B cell (primary cell): ENCODE measurements around the gene TPK1. TPM values are rescaled to one million over a fixed set of nuclear protein-coding genes. Genes with fewer than 3 reads are reported as not detected.
A peak's percentile ranks its signal among the peaks of the same experiment; 100 is the strongest.

Experiments used
- ATAC-seq: fragments of 200-7000 bp; cut with Tn5 transposase; one replicate; pipeline ENCODE4 v1.10.0; 2021; ENCODE audit warnings: low read depth, mild to moderate bottlenecking, moderate number of reproducible peaks, moderate library complexity
- CTCF ChIA-PET: fragments of 350-600 bp; sonication (Branson Sonifier 250); formaldehyde crosslinking; loops from one replicate; lab custom pipeline; 2021; ENCODE audit warnings: antibody characterized with exemption, inconsistent platforms; lab: Charles Lee
- POLR2A ChIA-PET: fragments of 350-600 bp; sonication (Branson Sonifier 250); formaldehyde crosslinking; loops from one replicate; lab custom pipeline; 2021; ENCODE audit warnings: antibody characterized with exemption; lab: Charles Lee
- DNase-seq: peaks from one replicate; pipeline ENCODE4 v3.0.0; 2013
- H2AFZ ChIP-seq: 2 replicates; pipeline ENCODE4 v1.6.1; 2012; ENCODE audit warnings: mild to moderate bottlenecking, low read depth, low read length; ENCODE audit not compliant: insufficient read depth, poor library complexity, severe bottlenecking
- H3K27ac ChIP-seq, 2 donors: 1 replicate in 1 of 2; 2 replicates in 1 of 2; pipeline ENCODE4 v1.5.1; 2012 to 2013; ENCODE audit warnings: low read length in 2 of 2, mild to moderate bottlenecking in 2 of 2, moderate library complexity in 1 of 2
- H3K27me3 ChIP-seq, 4 experiments: fragments of 200-600 bp in 1 of 4; sonication (generic) in 1 of 4; replicated peaks in 1 of 4; 1 replicate in 2 of 4; 2 replicates in 2 of 4; pipeline versions ENCODE4 v1.6.1 to v1.7.0; 2013 to 2016; ENCODE audit warnings: low read length in 3 of 4, mild to moderate bottlenecking in 2 of 4, mixed read lengths in 1 of 4, moderate library complexity in 1 of 4; ENCODE audit not compliant: insufficient read depth in 4 of 4, control insufficient read depth in 3 of 4; ENCODE audit errors: control extremely low read depth in 1 of 4
- H3K36me3 ChIP-seq, 2 experiments: replicated peaks in 1 of 2; 1 replicate in 1 of 2; 2 replicates in 1 of 2; pipeline versions ENCODE4 v1.6.1 to v1.7.1; 2013; ENCODE audit warnings: low read length in 1 of 2; ENCODE audit not compliant: insufficient read depth in 2 of 2, control insufficient read depth in 1 of 2; ENCODE audit errors: control extremely low read depth in 1 of 2, extremely low read depth in 1 of 2
- H3K4me1 ChIP-seq, 2 donors: fragments of 200-600 bp in 1 of 2; sonication (generic) in 1 of 2; 1 replicate in 1 of 2; 2 replicates in 1 of 2; pipeline versions ENCODE4 v1.5.1 to v1.6.1; 2013 to 2017; ENCODE audit warnings: low read length in 2 of 2; ENCODE audit not compliant: control insufficient read depth in 2 of 2, insufficient read depth in 2 of 2
- H3K4me2 ChIP-seq: replicated peaks from 2 replicates; pipeline ENCODE3; 2012; ENCODE audit warnings: mild to moderate bottlenecking, low read depth, low read length; ENCODE audit not compliant: poor library complexity, severe bottlenecking
- H3K4me3 ChIP-seq, 5 experiments: fragments of 200-600 bp in 1 of 5; sonication (generic) in 1 of 5; 1 replicate in 3 of 5; 2 replicates in 2 of 5; pipeline versions ENCODE4 v1.5.1 to v1.7.0; 2011 to 2016; ENCODE audit warnings: low read length in 4 of 5, mild to moderate bottlenecking in 4 of 5, low read depth in 2 of 5, control low read depth in 1 of 5, moderate library complexity in 1 of 5; ENCODE audit not compliant: insufficient read depth in 1 of 5; ENCODE audit errors: control extremely low read depth in 1 of 5, extremely low read depth in 1 of 5
- H3K79me2 ChIP-seq: fragments of 200-600 bp; sonication (generic); one replicate; pipeline ENCODE4 v1.6.0; 2016; ENCODE audit warnings: low read length; ENCODE audit not compliant: control insufficient read depth, insufficient read depth
- H3K9ac ChIP-seq: fragments of 200-600 bp; sonication (generic); 2 replicates; pipeline ENCODE4 v1.6.1; 2017; ENCODE audit warnings: mild to moderate bottlenecking, low read length, moderate library complexity
- H3K9me3 ChIP-seq, 3 donors: one replicate each; pipeline versions ENCODE4 v1.6.1 to v1.7.1; 2013; ENCODE audit warnings: low read length in 2 of 3; ENCODE audit not compliant: control insufficient read depth in 2 of 3, insufficient read depth in 1 of 3; ENCODE audit errors: control extremely low read depth in 1 of 3
- H4K20me1 ChIP-seq: 2 replicates; pipeline ENCODE4 v1.6.0; 2012; ENCODE audit warnings: mild to moderate bottlenecking, low read length; ENCODE audit not compliant: insufficient read depth, control insufficient read depth, poor library complexity, severe bottlenecking
- H3K27ac Mint-ChIP-seq: one replicate; pipeline ENCODE4 v1.8.0; 2021; ENCODE audit warnings: mixed read lengths
- H3K27me3 Mint-ChIP-seq: one replicate; pipeline ENCODE4 v1.8.0; 2021; ENCODE audit warnings: mixed read lengths
- H3K4me1 Mint-ChIP-seq: one replicate; pipeline ENCODE4 v1.8.0; 2021; ENCODE audit warnings: mixed read lengths
- H3K4me3 Mint-ChIP-seq: one replicate; pipeline ENCODE4 v1.8.0; 2021; ENCODE audit warnings: mixed read lengths
- H3K9me3 Mint-ChIP-seq: one replicate; pipeline ENCODE4 v1.8.0; 2022; ENCODE audit warnings: mixed read lengths; ENCODE audit not compliant: insufficient read depth
- EZH2 ChIP-seq: IDR thresholded peaks from 2 replicates; pipeline ENCODE4 v1.6.1; 2012; ENCODE audit warnings: borderline replicate concordance, low read depth, mild to moderate bottlenecking, moderate library complexity, low read length; ENCODE audit not compliant: insufficient read depth, poor library complexity, severe bottlenecking
- WGBS: methylation state at CpG from one replicate; pipeline ENCODE4 v1.1.5; 2013; ENCODE audit warnings: missing lambda C conversion rate; ENCODE audit not compliant: insufficient coverage; 5-methylcytosine and 5-hydroxymethylcytosine counted together
- intact Hi-C: fragments of 100-400 bp; cut with micrococcal nuclease; formaldehyde crosslinking; loops from one replicate; pipeline ENCODE4 v1.10.0; 2022
- polyA plus RNA-seq: library from polyadenylated mRNA; depleted of rRNA; stranded (reverse); fragments of >200 nt; gene quantifications from 2 replicates; pipeline ENCODE4 v1.2.3, GENCODE V29; 2012
- total RNA-seq, 2 donors: library from RNA; stranded (reverse); fragments of 120-200 nt in 1 of 2; gene quantifications; 1 replicate in 1 of 2; 2 replicates in 1 of 2; pipeline versions ENCODE4 v1.2.3 to v1.2.4, GENCODE V29; 2013 to 2022
- TF ChIP-seq, protein P1 (sequence below): fragments of 200-600 bp; IDR thresholded peaks from one replicate; pipeline ENCODE4 v1.8.0; 2022; ENCODE audit warnings: antibody characterized with exemption, mild to moderate bottlenecking

The TPK1 gene
- total and polyA plus RNA-seq, 2 donors (not counting 1 experiment from before 2014, with no cell fraction given): 13.7 to 26.4 TPM

DNA sequence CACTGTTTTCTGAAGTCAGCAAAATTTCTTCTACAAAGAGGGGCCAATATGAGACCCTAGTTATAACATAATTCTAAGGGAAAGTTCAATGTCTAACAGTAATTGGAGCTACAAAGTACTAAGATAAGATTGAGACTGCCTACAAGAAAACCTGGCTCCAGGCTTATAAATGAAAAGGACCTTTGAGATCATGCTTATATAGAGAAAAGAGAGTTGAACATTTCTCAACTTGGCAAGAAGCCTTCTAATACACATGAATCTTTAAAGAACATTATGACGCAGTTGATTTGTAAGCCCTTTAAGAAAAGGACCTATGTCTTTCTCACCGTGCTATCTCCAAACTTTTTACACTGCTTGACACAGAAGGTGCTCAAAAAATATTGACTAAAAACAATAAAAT is 87.9 kb downstream of the TPK1 start:
- H3K4me3 ChIP-seq: no peak overlapping the region
- Mint-ChIP-seq H3K4me1 (no peaks in the 10 kb centered on the region), H3K9me3 (peaks cover 3% of the 10 kb centered on the region), H3K27me3 (no peaks in the 10 kb centered on the region), H3K27ac (no peak overlapping the region), H3K4me3 (no peak overlapping the region)
- ChIA-PET POLR2A (no interaction called here), CTCF (interaction anchor here (1.2 to 1.7 kb wide), 2 partner anchors 9 to 88 kb away, joined by 5 read pairs; partner anchors contain the start of gene TPK1)
- no peak overlapping the region for H3K4me2 ChIP-seq
- TF ChIP-seq, protein P1, sequence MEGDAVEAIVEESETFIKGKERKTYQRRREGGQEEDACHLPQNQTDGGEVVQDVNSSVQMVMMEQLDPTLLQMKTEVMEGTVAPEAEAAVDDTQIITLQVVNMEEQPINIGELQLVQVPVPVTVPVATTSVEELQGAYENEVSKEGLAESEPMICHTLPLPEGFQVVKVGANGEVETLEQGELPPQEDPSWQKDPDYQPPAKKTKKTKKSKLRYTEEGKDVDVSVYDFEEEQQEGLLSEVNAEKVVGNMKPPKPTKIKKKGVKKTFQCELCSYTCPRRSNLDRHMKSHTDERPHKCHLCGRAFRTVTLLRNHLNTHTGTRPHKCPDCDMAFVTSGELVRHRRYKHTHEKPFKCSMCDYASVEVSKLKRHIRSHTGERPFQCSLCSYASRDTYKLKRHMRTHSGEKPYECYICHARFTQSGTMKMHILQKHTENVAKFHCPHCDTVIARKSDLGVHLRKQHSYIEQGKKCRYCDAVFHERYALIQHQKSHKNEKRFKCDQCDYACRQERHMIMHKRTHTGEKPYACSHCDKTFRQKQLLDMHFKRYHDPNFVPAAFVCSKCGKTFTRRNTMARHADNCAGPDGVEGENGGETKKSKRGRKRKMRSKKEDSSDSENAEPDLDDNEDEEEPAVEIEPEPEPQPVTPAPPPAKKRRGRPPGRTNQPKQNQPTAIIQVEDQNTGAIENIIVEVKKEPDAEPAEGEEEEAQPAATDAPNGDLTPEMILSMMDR: no peak
- TF ChIP-seq EZH2: no peak
- H2AFZ ChIP-seq: no peak overlapping the region
- peaks cover 0 to 3% (median 0%) of the 10 kb centered on the region in 3 donors for H3K9me3 ChIP-seq
- H3K27ac ChIP-seq: no peak overlapping the region
- DNase-seq: no peak
- intact Hi-C loops: no loop called here
- no peaks in the 10 kb centered on the region for H3K79me2 ChIP-seq
- H3K4me1 ChIP-seq: no peaks in the 10 kb centered on the region
- H3K9ac ChIP-seq: no peak overlapping the region
- no CpG with 5 or more reads among the region's 2 CpGs for WGBS
- ATAC-seq: no peak
- no peaks in the 10 kb centered on the region for H3K27me3 ChIP-seq
- no peaks in the 10 kb centered on the region for H3K36me3 ChIP-seq
- no peaks in the 10 kb centered on the region for H4K20me1 ChIP-seq

DNA sequence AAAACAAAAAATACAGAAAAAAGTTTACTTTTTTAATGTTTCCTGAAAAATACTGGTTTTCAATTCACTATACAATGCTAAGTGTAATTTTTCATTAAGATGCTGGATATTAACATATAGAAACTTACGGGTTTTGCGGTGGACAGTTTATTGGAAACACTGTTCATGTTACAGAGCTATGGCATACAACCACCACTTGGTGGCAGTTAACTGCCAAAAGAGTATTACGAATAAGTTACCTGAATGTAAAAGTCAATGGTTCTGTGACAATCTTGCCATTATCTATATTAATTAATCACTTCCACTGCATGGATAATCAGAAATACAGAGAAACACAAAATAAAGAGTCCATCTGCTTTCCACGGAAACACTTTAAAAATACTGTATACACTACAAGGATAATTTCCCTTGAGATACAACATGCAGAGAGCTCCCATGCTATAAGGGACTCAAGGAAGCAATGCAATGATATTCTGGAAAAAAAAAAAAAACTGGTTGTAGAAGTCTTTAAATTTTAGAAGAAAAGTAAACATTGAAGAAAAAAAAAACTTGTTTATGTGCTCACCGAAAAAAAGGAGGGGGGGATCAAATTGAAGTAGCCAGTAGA is 97.0 kb downstream of the TPK1 start:
- Histone ChIP-seq H3K4me1 (peaks cover 0 to 10% of the 10 kb centered on the region in 2 donors), H4K20me1 (no peaks in the 10 kb centered on the region), H3K9me3 (peaks cover 0 to 3% (median 0%) of the 10 kb centered on the region in 3 donors), H3K27ac (no peak overlapping the region), H3K79me2 (no peaks in the 10 kb centered on the region), H2AFZ (no peak overlapping the region), H3K27me3 (no peaks in the 10 kb centered on the region), H3K36me3 (no peaks in the 10 kb centered on the region), H3K4me2 (no peak overlapping the region), H3K4me3 (no peak overlapping the region), H3K9ac (no peak overlapping the region)
- H3K27ac Mint-ChIP-seq: no peak overlapping the region
- ATAC-seq (peak; percentile 58), DNase-seq (peak; percentile 56)
- H3K9me3 Mint-ChIP-seq: no peaks in the 10 kb centered on the region
- no peak for TF ChIP-seq EZH2
- TF ChIP-seq, protein P1: peak; percentile 91
- H3K27me3 Mint-ChIP-seq: no peaks in the 10 kb centered on the region
- H3K4me3 Mint-ChIP-seq: no peak overlapping the region
- peaks cover 7% of the 10 kb centered on the region for H3K4me1 Mint-ChIP-seq
- ChIA-PET CTCF (interaction anchor here (0.6 to 2.9 kb wide), 34 partner anchors 9 to 1880 kb away, joined by 3 to 27 read pairs (median 4); partner anchors contain the start of gene TPK1), POLR2A (interaction anchor here (2.1 kb wide), 1 partner anchor 96 kb away, joined by 8 read pairs; no protein-coding TSS in a partner anchor)
- WGBS: 100% methylated on average over 1 of the region's 5 CpGs
- intact Hi-C loops: loop anchor here (2.0 to 5.0 kb wide), 4 partner anchors 96 to 298 kb away; no protein-coding TSS in a partner anchor
